Measurements from ENCODE around the gene BLOC1S4. TPM values are rescaled to one million over a fixed set of nuclear protein-coding genes. Genes with fewer than 3 reads are reported as not detected.

BLOC1S4 gene
- total RNA-seq, 1 experiment from 2014 or later, result 15.7 TPM

- ChIA-PET CTCF (no interaction called here), RAD21 (ENCODE audit: low non-redundant PET in 1 of 2, low total read pairs in 2 of 2, uncharacterized antibody in 2 of 2, unreplicated experiment in 2 of 2) (no interaction called here), POLR2A (no interaction called here)
These were observed 11.9 kb downstream of the BLOC1S4 start for GRCh38 chr4:6727943-6728250.

More at GRCh38 chr4:6727943-6728250, 11.9 kb downstream of the BLOC1S4 start:
- Histone ChIP-seq H3K79me2 (ENCODE audit: insufficient read depth, low read length) (no peaks in the 10 kb centered on the region), H2AFZ (ENCODE audit: low read depth, low read length, poor library complexity, severe bottlenecking) (no peak overlapping the region), H3K4me1 (ENCODE audit: control insufficient read depth in 1 of 2, insufficient read depth in 2 of 2, low read length in 2 of 2) (peaks cover 10 to 22% of the 10 kb centered on the region in 2 experiments), H3K36me3 (ENCODE audit: control insufficient read depth in 1 of 2, insufficient read depth in 2 of 2, low read length in 2 of 2) (no peaks in the 10 kb centered on the region), H3K9me2 (ENCODE audit: insufficient read depth) (no peaks in the 10 kb centered on the region), H3K9ac (ENCODE audit: low read length) (no peak overlapping the region), H3K27ac (ENCODE audit: low read depth, low read length) (no peak overlapping the region), H4K20me1 (ENCODE audit: insufficient read depth) (no peaks in the 10 kb centered on the region), H3K4me3 (replicated peaks in 1 of 2; ENCODE audit: low read depth in 1 of 2, low read length in 2 of 2) (no peak overlapping the region), H3K4me2 (ENCODE audit: low read length) (no peak overlapping the region), H3K27me3 (ENCODE audit: insufficient read depth, low read length) (no peaks in the 10 kb centered on the region), H3K9me3 (ENCODE audit: control insufficient read depth in 1 of 2, insufficient read depth in 1 of 2, low read depth in 1 of 2, low read length in 2 of 2) (no peaks in the 10 kb centered on the region)
- BruUV-seq (replicated peaks), result no TSS peak
- intact Hi-C loops (cut with micrococcal nuclease), result loop anchor here (10.0 kb wide), 1 partner anchor 247 kb away; no protein-coding TSS in a partner anchor
- DNase-seq (ENCODE audit: low read depth, low spot score) (no peak), ATAC-seq (no peak)
- no peak for TF ChIP-seq YY1 (IDR thresholded peaks at IDR 0.05; ENCODE audit: extremely low read depth, insufficient replicate concordance, low read depth, low read length)
- no peak for TF ChIP-seq MAX (IDR thresholded peaks at IDR 0.05)
- no peak for TF ChIP-seq ELF1 (IDR thresholded peaks at IDR 0.05; ENCODE audit: borderline replicate concordance, low read depth)
- no peak for TF ChIP-seq CEBPB (IDR thresholded peaks at IDR 0.05; ENCODE audit: low read depth)
- no peak for TF ChIP-seq JUND (IDR thresholded peaks at IDR 0.05)
- TF ChIP-seq POLR2A (IDR thresholded peaks at IDR 0.05; ENCODE audit: borderline replicate concordance, extremely low read depth, insufficient read depth, insufficient read length), result no peak
- TF ChIP-seq ZBTB33 (IDR thresholded peaks at IDR 0.05; ENCODE audit: extremely low read depth, insufficient replicate concordance, low read length), result no peak
- no peak for TF ChIP-seq SIN3A (IDR thresholded peaks at IDR 0.05; ENCODE audit: low read depth)
- no peak for TF ChIP-seq SP1 (IDR thresholded peaks at IDR 0.05; ENCODE audit: low read depth)
- no peak for TF ChIP-seq EZH2 (IDR thresholded peaks at IDR 0.05)
- TF ChIP-seq TCF7L2 (IDR thresholded peaks at IDR 0.05; ENCODE audit: borderline replicate concordance, extremely low read depth, insufficient read depth, insufficient read length), result no peak
- no peak for TF ChIP-seq RAD21 (IDR thresholded peaks at IDR 0.05; ENCODE audit: low read depth)
